Loucy (cell line): ENCODE data around the gene PPFIA4.

Experiments
- CTCF ChIP-seq: fragments of 200-600 bp; sonication (generic); conservative IDR thresholded peaks from 2 replicates; pipeline ENCODE4 v1.5.1; 2014; ENCODE audit warnings: mild to moderate bottlenecking, antibody characterized with exemption, low read length
- EZH2phosphoT487 ChIP-seq: fragments of 200-600 bp; IDR thresholded peaks from 2 replicates; pipeline ENCODE4 v1.6.1; 2018; ENCODE audit warnings: antibody characterized with exemption, mild to moderate bottlenecking, moderate library complexity, borderline replicate concordance

- TF ChIP-seq CTCF (no peak), EZH2phosphoT487 (no peak)
Observed at GRCh38 chr1:203091761-203092330, 65.6 kb downstream of the PPFIA4 start.
